AG04450 (cell line): ENCODE measurements around the gene CST4. TPM values are rescaled to one million over a fixed set of nuclear protein-coding genes. Genes with fewer than 3 reads are reported as not detected.
"Not testable (repeated sequence)": the region's sequence is repeated elsewhere in the genome, so short reads cannot be mapped to it uniquely, and the experiment has no call there.

Source experiments
- CTCF ChIA-PET: fragments of 300-600, 350-600 bp; formaldehyde crosslinking; extraction: SDS; loops from one replicate; lab custom pipeline; 2022; ENCODE audit warnings: antibody characterized with exemption, inconsistent platforms; lab: Charles Lee
- POLR2A ChIA-PET: fragments of 350-600 bp; formaldehyde crosslinking; extraction: SDS; loops from one replicate; lab custom pipeline; 2021; ENCODE audit warnings: antibody characterized with exemption, inconsistent platforms; lab: Yijun Ruan, JAX
- DNase-seq: peaks from one replicate; pipeline ENCODE4 v3.0.0-alpha.2; 2011; ENCODE audit warnings: low read depth, low spot score
- H3K27ac ChIP-seq: one replicate; pipeline ENCODE4 v1.5.1; 2012; ENCODE audit warnings: low read depth, low read length, control low read depth
- H3K27me3 ChIP-seq: one replicate; pipeline ENCODE4 v1.6.0; 2012; ENCODE audit warnings: low read length; ENCODE audit not compliant: control insufficient read depth, insufficient read depth
- H3K4me3 ChIP-seq: 2 replicates; pipeline ENCODE4 v1.5.1; 2011; ENCODE audit warnings: mild to moderate bottlenecking, low read depth, low read length, control low read depth
- H3K9me3 ChIP-seq: 2 replicates; pipeline ENCODE4 v1.5.1; 2012; ENCODE audit warnings: low read length; ENCODE audit not compliant: control insufficient read depth, insufficient read depth
- CTCF ChIP-seq: IDR thresholded peaks from 2 replicates; pipeline ENCODE4 v1.5.1; 2011; ENCODE audit warnings: low read depth, low read length, control low read depth, inconsistent platforms
- polyA plus RNA-seq: library from polyadenylated mRNA; depleted of rRNA; stranded (reverse); fragments of >200 nt; gene quantifications from 2 replicates; pipeline ENCODE4 v1.2.3, GENCODE V29; 2011

CST4 gene
- polyA plus RNA-seq, 1 experiment = not detected

GRCh38 chr20:23664954-23665353, 23.9 kb downstream of the CST4 start:
- CTCF ChIA-PET = interaction anchor here (1.1 kb wide), 1 partner anchor 223 kb away, joined by 3 read pairs; no protein-coding TSS in a partner anchor
- Histone ChIP-seq H3K9me3 (no peaks in the 10 kb centered on the region), H3K4me3 (no peak overlapping the region), H3K27ac (no peak overlapping the region), H3K27me3 (no peaks in the 10 kb centered on the region)
- POLR2A ChIA-PET = no interaction called here
- no peak for DNase-seq
- TF ChIP-seq CTCF = no peak

- H3K27me3 ChIP-seq, DNase-seq, CTCF ChIA-PET, H3K9me3 ChIP-seq, POLR2A ChIA-PET, H3K27ac ChIP-seq, H3K4me3 ChIP-seq: not testable (repeated sequence)
Observed at GRCh38 chr20:23664046-23664445, 24.8 kb downstream of the CST4 start.

GRCh38 chr20:23663180-23663579, 25.7 kb downstream of the CST4 start:
- TF ChIP-seq CTCF = no peak
- DNase-seq = no peak
- no peak overlapping the region for H3K27ac ChIP-seq
- H3K4me3 ChIP-seq = no peak overlapping the region
- POLR2A ChIA-PET = no interaction called here
- no peaks in the 10 kb centered on the region for H3K9me3 ChIP-seq
- no peaks in the 10 kb centered on the region for H3K27me3 ChIP-seq
- CTCF ChIA-PET = no interaction called here

- ChIA-PET POLR2A (interaction anchor here (0.7 kb wide), 1 partner anchor 23 kb away, joined by 3 read pairs; no protein-coding TSS in a partner anchor), CTCF (interaction anchor here (2.3 kb wide), 1 partner anchor 56 kb away, joined by 8 read pairs; no protein-coding TSS in a partner anchor)
- H3K9me3 ChIP-seq = no peaks in the 10 kb centered on the region
- no peaks in the 10 kb centered on the region for H3K27me3 ChIP-seq
- no peak for DNase-seq
- H3K27ac ChIP-seq = no peak overlapping the region
- no peak overlapping the region for H3K4me3 ChIP-seq
- TF ChIP-seq CTCF = no peak
Observed at GRCh38 chr20:23662276-23662870, 26.5 kb downstream of the CST4 start.

- POLR2A ChIA-PET = interaction anchor here (0.9 kb wide), 1 partner anchor 23 kb away, joined by 3 read pairs; the partner anchor contains the start of gene CST3
- CTCF ChIA-PET = interaction anchor here (0.6 to 2.3 kb wide), 2 partner anchors 30 to 54 kb away, joined by 4 to 8 read pairs; no protein-coding TSS in a partner anchor
- H3K27ac ChIP-seq = no peak overlapping the region
- no peak for TF ChIP-seq CTCF
- no peaks in the 10 kb centered on the region; the same call in 1 of the 2 replicates for H3K9me3 ChIP-seq
- H3K27me3 ChIP-seq = no peaks in the 10 kb centered on the region
- no peak overlapping the region for H3K4me3 ChIP-seq
- DNase-seq = no peak
Observed at GRCh38 chr20:23661002-23661429, 27.8 kb downstream of the CST4 start.
